DND-41 (cell line): ENCODE results near the gene FREM2.

Experiments
- ATAC-seq: fragments of 200-7000 bp; cut with Tn5 transposase; 3 replicates; pipeline ENCODE4 v1.9.1; 2021; ENCODE audit warnings: low read depth; ENCODE audit not compliant: insufficient read depth
- DNase-seq: peaks from one replicate; pipeline ENCODE4 v3.0.0-alpha.2; 2020
- H2AFZ ChIP-seq: 2 replicates; pipeline ENCODE4 v1.6.0; 2012; ENCODE audit warnings: low read depth, low read length
- H3K27ac ChIP-seq: 2 replicates; pipeline ENCODE4 v1.5.1; 2012; ENCODE audit warnings: low read length, inconsistent platforms
- H3K27me3 ChIP-seq: fragments of 200-600 bp; sonication (generic); 2 replicates; pipeline ENCODE4 v1.6.0; 2012; ENCODE audit warnings: low read length, mild to moderate bottlenecking, inconsistent platforms; ENCODE audit not compliant: insufficient read depth, poor library complexity
- H3K36me3 ChIP-seq: 2 replicates; pipeline ENCODE4 v1.5.1; 2012; ENCODE audit warnings: low read length, inconsistent platforms; ENCODE audit not compliant: insufficient read depth
- H3K4me1 ChIP-seq: 2 replicates; pipeline ENCODE4 v1.5.1; 2012; ENCODE audit warnings: mild to moderate bottlenecking, low read length; ENCODE audit not compliant: insufficient read depth
- H3K4me2 ChIP-seq: 2 replicates; pipeline ENCODE4 v1.6.0; 2012; ENCODE audit warnings: mild to moderate bottlenecking, moderate library complexity, low read length, inconsistent platforms; ENCODE audit not compliant: insufficient read depth
- H3K4me3 ChIP-seq, 2 experiments: fragments of 200-600 bp in 1 of 2; shearing (Covaris generic) in 1 of 2; 2 replicates each; pipeline ENCODE4 v1.5.1; 2012 to 2016; ENCODE audit warnings: inconsistent platforms in 2 of 2, low read length in 2 of 2, mild to moderate bottlenecking in 2 of 2, low read depth in 1 of 2, moderate library complexity in 1 of 2
- H3K79me2 ChIP-seq: 2 replicates; pipeline ENCODE4 v1.6.0; 2012; ENCODE audit warnings: low read length, inconsistent platforms; ENCODE audit not compliant: insufficient read depth
- H3K9ac ChIP-seq: 2 replicates; pipeline ENCODE4 v1.6.0; 2012; ENCODE audit warnings: low read depth, mild to moderate bottlenecking, inconsistent platforms, low read length, moderate library complexity
- H3K9me3 ChIP-seq: 2 replicates; pipeline ENCODE4 v1.5.1; 2012; ENCODE audit warnings: low read length, moderate library complexity, mild to moderate bottlenecking, inconsistent platforms; ENCODE audit not compliant: insufficient read depth, severe bottlenecking
- H4K20me1 ChIP-seq: 2 replicates; pipeline ENCODE4 v1.6.0; 2012; ENCODE audit warnings: low read length; ENCODE audit not compliant: insufficient read depth
- EZH2 ChIP-seq: IDR thresholded peaks from 3 replicates; pipeline ENCODE4 v1.6.1; 2012; ENCODE audit warnings: borderline replicate concordance, low read depth, mild to moderate bottlenecking, moderate library complexity, low read length, inconsistent platforms; ENCODE audit not compliant: severe bottlenecking
- TF ChIP-seq, protein P1 (sequence below): IDR thresholded peaks from 2 replicates; pipeline ENCODE4 v1.5.1; 2012; ENCODE audit warnings: borderline replicate concordance, low read length, moderate library complexity, mild to moderate bottlenecking; ENCODE audit not compliant: poor library complexity, severe bottlenecking; ENCODE audit errors: extremely low read depth

FREM2 gene

DNA sequence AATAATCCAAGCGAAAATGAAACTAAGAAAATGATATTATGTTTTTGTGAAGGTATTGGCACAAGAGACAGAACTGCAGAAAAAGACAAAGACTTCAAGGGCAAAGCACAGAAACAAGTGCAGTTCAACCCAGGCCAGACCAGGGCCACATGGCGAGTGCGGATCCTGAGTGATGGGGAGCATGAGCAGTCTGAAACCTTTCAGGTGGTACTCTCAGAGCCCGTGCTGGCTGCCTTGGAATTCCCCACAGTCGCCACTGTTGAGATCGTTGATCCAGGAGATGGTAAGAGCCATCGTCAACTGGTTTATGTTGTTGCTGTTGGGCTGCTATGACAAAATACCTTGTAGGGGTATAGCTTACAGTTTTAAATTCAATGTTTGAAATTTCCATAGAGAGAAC is 82.6 kb downstream of the FREM2 start:
- TF ChIP-seq, protein P1, sequence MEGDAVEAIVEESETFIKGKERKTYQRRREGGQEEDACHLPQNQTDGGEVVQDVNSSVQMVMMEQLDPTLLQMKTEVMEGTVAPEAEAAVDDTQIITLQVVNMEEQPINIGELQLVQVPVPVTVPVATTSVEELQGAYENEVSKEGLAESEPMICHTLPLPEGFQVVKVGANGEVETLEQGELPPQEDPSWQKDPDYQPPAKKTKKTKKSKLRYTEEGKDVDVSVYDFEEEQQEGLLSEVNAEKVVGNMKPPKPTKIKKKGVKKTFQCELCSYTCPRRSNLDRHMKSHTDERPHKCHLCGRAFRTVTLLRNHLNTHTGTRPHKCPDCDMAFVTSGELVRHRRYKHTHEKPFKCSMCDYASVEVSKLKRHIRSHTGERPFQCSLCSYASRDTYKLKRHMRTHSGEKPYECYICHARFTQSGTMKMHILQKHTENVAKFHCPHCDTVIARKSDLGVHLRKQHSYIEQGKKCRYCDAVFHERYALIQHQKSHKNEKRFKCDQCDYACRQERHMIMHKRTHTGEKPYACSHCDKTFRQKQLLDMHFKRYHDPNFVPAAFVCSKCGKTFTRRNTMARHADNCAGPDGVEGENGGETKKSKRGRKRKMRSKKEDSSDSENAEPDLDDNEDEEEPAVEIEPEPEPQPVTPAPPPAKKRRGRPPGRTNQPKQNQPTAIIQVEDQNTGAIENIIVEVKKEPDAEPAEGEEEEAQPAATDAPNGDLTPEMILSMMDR: no peak
- no peak for TF ChIP-seq EZH2
- no peaks in the 10 kb centered on the region for H3K4me1 ChIP-seq
- no peaks in the 10 kb centered on the region for H3K27me3 ChIP-seq
- H3K4me2 ChIP-seq: no peak overlapping the region
- H3K4me3 ChIP-seq: no peak overlapping the region
- ATAC-seq (no peak), DNase-seq (no peak)
- no peaks in the 10 kb centered on the region for H3K79me2 ChIP-seq
- no peaks in the 10 kb centered on the region for H3K9me3 ChIP-seq
- H3K9ac ChIP-seq: no peak overlapping the region
- H3K36me3 ChIP-seq: no peaks in the 10 kb centered on the region
- H3K27ac ChIP-seq: no peak overlapping the region
- no peak overlapping the region for H2AFZ ChIP-seq
- no peaks in the 10 kb centered on the region for H4K20me1 ChIP-seq

DNA sequence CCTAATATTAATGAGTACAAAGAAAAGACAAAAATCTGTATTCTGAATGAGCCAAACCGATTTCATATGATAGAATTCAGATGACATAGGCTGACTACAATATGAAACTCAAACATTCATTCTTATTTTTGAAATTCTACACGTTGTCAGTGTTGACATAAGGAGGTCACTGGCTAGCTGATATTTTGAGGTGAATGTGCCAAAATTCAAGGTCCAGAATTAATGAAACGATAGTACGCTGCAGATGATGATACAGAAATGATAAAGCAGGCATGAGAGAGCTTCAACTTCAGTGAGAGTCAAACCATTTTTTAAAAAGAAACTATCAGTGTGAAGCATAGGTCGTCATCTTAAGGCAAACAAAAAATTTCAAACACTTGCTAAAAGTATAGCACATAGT is 88.2 kb downstream of the FREM2 start:
- Histone ChIP-seq H3K9ac (no peak overlapping the region), H3K4me3 (no peak overlapping the region), H3K4me1 (no peaks in the 10 kb centered on the region), H3K27me3 (no peaks in the 10 kb centered on the region), H2AFZ (no peak overlapping the region), H4K20me1 (no peaks in the 10 kb centered on the region), H3K36me3 (no peaks in the 10 kb centered on the region), H3K9me3 (no peaks in the 10 kb centered on the region), H3K27ac (no peak overlapping the region), H3K79me2 (no peaks in the 10 kb centered on the region), H3K4me2 (no peak overlapping the region)
- TF ChIP-seq, protein P1: no peak
- no peak for TF ChIP-seq EZH2
- ATAC-seq (no peak), DNase-seq (no peak)

DNA sequence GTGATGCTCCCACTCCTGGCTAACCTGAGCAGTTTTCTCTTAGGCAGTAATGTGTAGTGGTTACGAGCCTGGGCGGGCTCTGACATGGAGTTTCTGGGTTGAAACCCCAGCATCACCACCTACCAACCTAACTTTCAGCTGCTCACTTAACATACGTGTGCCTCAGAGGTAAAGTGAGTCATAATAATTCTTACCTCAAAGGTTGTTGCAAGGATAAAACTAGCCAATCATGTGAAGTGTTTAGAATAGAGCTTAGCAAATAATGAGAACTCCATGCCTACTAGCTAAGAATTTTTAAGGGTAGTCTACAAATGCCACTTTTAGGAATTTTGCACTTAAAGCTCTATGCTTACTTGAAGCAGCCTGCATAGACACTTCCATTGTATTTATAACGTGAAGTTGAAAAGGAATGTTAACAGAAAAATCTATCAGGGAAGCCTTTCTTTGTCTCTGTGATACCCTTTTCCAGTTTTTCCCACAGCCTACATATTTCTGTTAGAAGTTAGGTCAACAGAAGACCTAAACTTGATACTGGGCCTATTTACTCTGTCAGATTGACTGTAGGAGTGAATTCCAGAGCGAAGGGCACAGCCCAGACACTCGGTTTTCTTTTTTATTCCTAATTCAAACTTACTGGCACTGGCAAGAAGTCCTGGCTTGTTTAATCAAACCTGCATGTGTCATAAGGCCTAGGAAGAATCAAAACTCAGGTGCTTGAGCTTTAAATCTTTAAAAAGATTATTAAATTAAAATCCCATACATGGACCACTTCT is 90.7 kb downstream of the FREM2 start:
- Histone ChIP-seq H3K9ac (no peak overlapping the region), H3K27me3 (no peaks in the 10 kb centered on the region), H3K36me3 (no peaks in the 10 kb centered on the region), H3K4me2 (no peak overlapping the region), H2AFZ (no peak overlapping the region), H3K4me3 (no peak overlapping the region), H3K27ac (no peak overlapping the region), H4K20me1 (no peaks in the 10 kb centered on the region), H3K79me2 (no peaks in the 10 kb centered on the region), H3K4me1 (no peaks in the 10 kb centered on the region), H3K9me3 (no peaks in the 10 kb centered on the region)
- TF ChIP-seq EZH2: no peak
- TF ChIP-seq, protein P1: no peak
- no peak for ATAC-seq
- no peak for DNase-seq
